ENCODE data around the gene PKD2. TPM values are rescaled to one million over a fixed set of nuclear protein-coding genes. Genes with fewer than 3 reads are reported as not detected.

PKD2 gene
- total and polyA plus RNA-seq, 4 donors = 8.5 to 71.2 (median 17.1) TPM

- TF ChIP-seq CTCF (IDR thresholded peaks at IDR 0.05; ENCODE audit: control extremely low read depth, extremely low read depth) = no peak
- Histone ChIP-seq H3K9ac (ENCODE audit: insufficient read depth in 1 of 2, low read length in 2 of 2) (no peak overlapping the region), H3K9me3 (ENCODE audit: control insufficient read depth in 4 of 4, insufficient read depth in 3 of 4, low read length in 3 of 4) (peaks cover 0 to 5% (median 2%) of the 10 kb centered on the region in 4 donors), H3K4me3 (no peak overlapping the region), H3K36me3 (ENCODE audit: control insufficient read depth in 4 of 4, insufficient read depth in 4 of 4, low read length in 4 of 4) (peaks cover 4 to 15% (median 10%) of the 10 kb centered on the region in 4 donors), H3K27ac (ENCODE audit: low read depth in 1 of 2, low read length in 1 of 2) (no peak overlapping the region), H3K27me3 (ENCODE audit: control insufficient read depth in 3 of 3, insufficient read depth in 3 of 3, low read length in 2 of 3) (no peaks in the 10 kb centered on the region), H3K4me1 (ENCODE audit: control insufficient read depth in 5 of 5, insufficient read depth in 5 of 5, low read length in 5 of 5) (peaks cover 0 to 2% (median 0%) of the 10 kb centered on the region in 5 donors)
- DNase-seq (no peak), ATAC-seq (ENCODE audit: insufficient read depth, low FRiP score) (no peak)
- WGBS, 2 donors = 87 to 89% methylated on average over 12 of the region's 12 CpGs
Observed at GRCh38 chr4:88030565-88031310, 23.3 kb downstream of the PKD2 start.

DNA sequence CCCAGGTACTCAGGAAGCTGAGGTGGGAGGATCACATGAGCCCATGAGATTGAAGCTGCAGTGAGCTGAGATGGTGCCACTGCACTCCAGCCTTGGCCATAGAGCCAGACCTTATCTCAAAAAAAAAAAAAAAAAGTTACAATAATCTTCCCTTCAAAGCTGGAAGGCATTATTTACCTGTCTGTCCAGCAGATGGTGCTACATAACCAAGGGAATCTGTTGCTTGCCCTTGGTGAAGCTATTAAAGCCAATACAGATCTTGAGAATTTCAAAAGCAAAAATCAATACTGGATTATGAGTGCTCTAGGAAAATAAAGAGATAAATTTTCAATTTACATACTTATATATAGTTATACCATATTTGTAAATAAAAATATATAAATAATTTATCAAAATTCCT is 25.9 kb downstream of the PKD2 start:
- Histone ChIP-seq H3K9ac (ENCODE audit: insufficient read depth in 1 of 2, low read length in 2 of 2) (no peak overlapping the region), H3K9me3 (ENCODE audit: control insufficient read depth in 4 of 4, insufficient read depth in 3 of 4, low read length in 3 of 4) (no peaks in the 10 kb centered on the region), H3K27ac (ENCODE audit: low read depth in 1 of 2, low read length in 1 of 2) (no peak overlapping the region), H3K4me1 (ENCODE audit: control insufficient read depth in 5 of 5, insufficient read depth in 5 of 5, low read length in 5 of 5) (no peaks in the 10 kb centered on the region), H3K36me3 (ENCODE audit: control insufficient read depth in 4 of 4, insufficient read depth in 4 of 4, low read length in 4 of 4) (peaks cover 11 to 25% (median 16%) of the 10 kb centered on the region in 4 donors), H3K4me3 (no peak overlapping the region), H3K27me3 (ENCODE audit: control insufficient read depth in 3 of 3, insufficient read depth in 3 of 3, low read length in 2 of 3) (no peaks in the 10 kb centered on the region)
- ATAC-seq (ENCODE audit: insufficient read depth, low FRiP score) = no peak
- peak in 2 of 3 donors; percentile 69 to 76 for DNase-seq
- peak; percentile 65 for TF ChIP-seq CTCF (IDR thresholded peaks at IDR 0.05; ENCODE audit: control extremely low read depth, extremely low read depth)

DNA sequence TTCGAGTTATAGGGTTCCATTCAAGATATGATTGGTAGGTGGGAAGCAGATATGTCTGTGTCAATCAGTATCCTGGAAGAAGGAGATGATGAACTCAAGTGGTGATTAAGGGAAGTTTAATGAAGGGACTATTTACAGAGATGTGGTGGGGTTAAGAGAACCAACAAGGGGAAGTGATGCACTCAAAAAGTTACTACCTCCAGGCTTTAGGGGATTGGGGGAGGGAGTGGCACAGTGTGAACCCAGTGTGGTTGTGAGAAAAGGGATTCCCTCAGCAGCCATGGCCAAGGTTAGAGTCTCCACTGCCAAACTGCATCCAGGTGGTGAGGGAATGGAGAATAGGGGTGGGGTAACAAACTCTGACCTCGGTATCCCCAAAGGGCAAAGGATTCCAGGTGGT is 27.9 kb downstream of the PKD2 start:
- WGBS, 2 donors = 95 to 96% methylated on average over 2 of the region's 2 CpGs
- H3K9ac ChIP-seq (ENCODE audit: insufficient read depth in 1 of 2, low read length in 2 of 2) = no peak overlapping the region
- no peak overlapping the region for H3K27ac ChIP-seq (ENCODE audit: low read depth in 1 of 2, low read length in 1 of 2)
- no peak for ATAC-seq (ENCODE audit: insufficient read depth, low FRiP score)
- H3K4me1 ChIP-seq (ENCODE audit: control insufficient read depth in 5 of 5, insufficient read depth in 5 of 5, low read length in 5 of 5) = no peaks in the 10 kb centered on the region
- H3K36me3 ChIP-seq (ENCODE audit: control insufficient read depth in 4 of 4, insufficient read depth in 4 of 4, low read length in 4 of 4) = peaks cover 12 to 32% (median 28%) of the 10 kb centered on the region in 4 donors
- TF ChIP-seq CTCF (IDR thresholded peaks at IDR 0.05; ENCODE audit: control extremely low read depth, extremely low read depth) = no peak
- H3K27me3 ChIP-seq (ENCODE audit: control insufficient read depth in 3 of 3, insufficient read depth in 3 of 3, low read length in 2 of 3) = no peaks in the 10 kb centered on the region
- no peak for DNase-seq
- H3K4me3 ChIP-seq = no peak overlapping the region
- no peaks in the 10 kb centered on the region for H3K9me3 ChIP-seq (ENCODE audit: control insufficient read depth in 4 of 4, insufficient read depth in 3 of 4, low read length in 3 of 4)

Measured in lung (tissue), 12 donors.